Coronary artery (tissue), 2 donors: ENCODE results near the gene ZNF860.
"Not testable (repeated sequence)": the region's sequence is repeated elsewhere in the genome, so short reads cannot be mapped to it uniquely, and the experiment has no call there.

ENCODE experiments used
- DNase-seq: peaks from one replicate; pipeline ENCODE4 v3.0.0-alpha.2; 2017; ENCODE audit warnings: low spot score
- H3K27ac ChIP-seq, 2 donors: fragments of 200-600 bp; sonication (generic); one replicate each; pipeline ENCODE4 v1.5.1; 2016 to 2019
- H3K4me3 ChIP-seq: fragments of 200-600 bp; sonication (generic); 2 replicates; pipeline ENCODE4 v1.5.1; 2016; ENCODE audit warnings: mild to moderate bottlenecking, moderate library complexity
- CTCF ChIP-seq: fragments of 200-600 bp; sonication (generic); IDR thresholded peaks from one replicate; pipeline ENCODE4 v1.5.1; 2019; ENCODE audit warnings: antibody characterized with exemption

The ZNF860 gene

GRCh38 chr3:31993843-31994242, 12.3 kb downstream of the ZNF860 start:
- H3K4me3 ChIP-seq, result no peak overlapping the region
- no peak overlapping the region for H3K27ac ChIP-seq
- no peak for DNase-seq
- no peak for TF ChIP-seq CTCF

- not testable (repeated sequence) for H3K27ac ChIP-seq, H3K4me3 ChIP-seq, DNase-seq
Observed at GRCh38 chr3:31995026-31995425, 13.5 kb downstream of the ZNF860 start.

- TF ChIP-seq CTCF, result no peak
- DNase-seq, result no peak
- no peak overlapping the region for H3K4me3 ChIP-seq
- H3K27ac ChIP-seq, result no peak overlapping the region
Observed at GRCh38 chr3:31996195-31996594, 14.6 kb downstream of the ZNF860 start.

- no peak overlapping the region for H3K27ac ChIP-seq
- TF ChIP-seq CTCF, result no peak
- no peak for DNase-seq
- H3K4me3 ChIP-seq, result no peak overlapping the region
Observed at GRCh38 chr3:31997500-31997899, 15.9 kb downstream of the ZNF860 start.

GRCh38 chr3:31999907-32000439, 18.4 kb downstream of the ZNF860 start:
- no peak overlapping the region for H3K4me3 ChIP-seq
- no peak for TF ChIP-seq CTCF
- H3K27ac ChIP-seq, result no peak overlapping the region
- DNase-seq, result no peak

GRCh38 chr3:32000877-32001276, 19.3 kb downstream of the ZNF860 start:
- DNase-seq, result no peak
- H3K27ac ChIP-seq, result no peak overlapping the region
- H3K4me3 ChIP-seq, result no peak overlapping the region
- no peak for TF ChIP-seq CTCF

GRCh38 chr3:32002561-32003368, 21.2 kb downstream of the ZNF860 start:
- no peak overlapping the region for H3K27ac ChIP-seq
- H3K4me3 ChIP-seq, result no peak overlapping the region
- no peak for TF ChIP-seq CTCF
- no peak for DNase-seq
